Amniotic stem cell (primary cell): ENCODE measurements around the gene U2AF1L4.
A peak's percentile ranks its signal among the peaks of the same experiment; 100 is the strongest.

Experiments
- DNase-seq: peaks from one replicate; lab custom pipeline; 2025; lab: John Stamatoyannopoulos, UW

U2AF1L4 gene

GRCh38 chr19:35712567-35713505, 32.4 kb downstream of the U2AF1L4 start:
- no peak for DNase-seq

GRCh38 chr19:35710784-35711723, 34.2 kb downstream of the U2AF1L4 start:
- no peak for DNase-seq

- no peak for DNase-seq
These were observed 36.8 kb downstream of the U2AF1L4 start for GRCh38 chr19:35708391-35708790.

- no peak for DNase-seq
These were observed 41.0 kb downstream of the U2AF1L4 start, which contains the start of gene ZBTB32 for GRCh38 chr19:35704218-35704617. ZBTB32 (plus strand) TSS chr19:35704558; CDS start chr19:35714627, 10,069 bp downstream.

- DNase-seq, result no peak
These were observed 41.9 kb downstream of the U2AF1L4 start for GRCh38 chr19:35703343-35703742.

- peak; percentile 86 for DNase-seq
These were observed 42.8 kb downstream of the U2AF1L4 start for GRCh38 chr19:35702223-35703012.

- DNase-seq, result no peak
These were observed 48.4 kb downstream of the U2AF1L4 start for GRCh38 chr19:35696835-35697234.

- no peak for DNase-seq
These were observed 49.3 kb downstream of the U2AF1L4 start for GRCh38 chr19:35695895-35696422.

- DNase-seq, result peak; percentile 89
These were observed 51.2 kb downstream of the U2AF1L4 start for GRCh38 chr19:35693835-35694599.

- no peak for DNase-seq
These were observed 51.8 kb downstream of the U2AF1L4 start for GRCh38 chr19:35693422-35693821.
